ENCODE measurements around the gene CDC5L.

GRCh38 chr6:44353336-44353735, 34.2 kb upstream of the CDC5L start:
- no peak for TF ChIP-seq CTCF (IDR thresholded peaks at IDR 0.05)
- no peak for TF ChIP-seq POLR2A (IDR thresholded peaks at IDR 0.05)
